ENCODE data around the gene CYP17A1.
"Not testable (repeated sequence)": the region's sequence is repeated elsewhere in the genome, so short reads cannot be mapped to it uniquely, and the experiment has no call there.

The CYP17A1 gene, protein sequence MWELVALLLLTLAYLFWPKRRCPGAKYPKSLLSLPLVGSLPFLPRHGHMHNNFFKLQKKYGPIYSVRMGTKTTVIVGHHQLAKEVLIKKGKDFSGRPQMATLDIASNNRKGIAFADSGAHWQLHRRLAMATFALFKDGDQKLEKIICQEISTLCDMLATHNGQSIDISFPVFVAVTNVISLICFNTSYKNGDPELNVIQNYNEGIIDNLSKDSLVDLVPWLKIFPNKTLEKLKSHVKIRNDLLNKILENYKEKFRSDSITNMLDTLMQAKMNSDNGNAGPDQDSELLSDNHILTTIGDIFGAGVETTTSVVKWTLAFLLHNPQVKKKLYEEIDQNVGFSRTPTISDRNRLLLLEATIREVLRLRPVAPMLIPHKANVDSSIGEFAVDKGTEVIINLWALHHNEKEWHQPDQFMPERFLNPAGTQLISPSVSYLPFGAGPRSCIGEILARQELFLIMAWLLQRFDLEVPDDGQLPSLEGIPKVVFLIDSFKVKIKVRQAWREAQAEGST

DNA sequence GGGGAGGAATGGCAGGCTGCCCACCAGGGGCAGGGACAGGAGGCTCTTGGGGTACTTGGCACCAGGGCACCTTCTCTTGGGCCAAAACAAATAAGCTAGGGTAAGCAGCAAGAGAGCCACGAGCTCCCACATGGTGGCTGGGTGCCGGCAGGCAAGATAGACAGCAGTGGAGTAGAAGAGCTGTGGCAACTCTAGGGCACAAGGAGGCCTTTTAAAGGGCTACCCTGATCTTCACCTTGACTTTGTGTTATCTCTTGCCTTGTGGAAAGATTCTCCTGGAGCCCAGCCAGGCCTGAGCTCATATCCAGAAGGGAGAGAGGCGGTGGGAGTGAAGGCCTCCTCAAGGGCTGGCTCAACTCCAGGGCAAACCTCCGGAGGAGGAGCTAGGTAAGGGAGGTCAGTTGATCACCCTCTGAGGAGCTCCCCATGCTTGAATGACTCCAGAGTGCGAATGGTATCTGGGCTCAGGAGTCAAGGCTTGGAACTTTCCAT lies at the start of gene CYP17A1:
TSS of gene CYP17A1 (minus strand) at position 184 of the 492 bp plus-strand sequence. CDS start at position 132, 52 bp downstream.
- no peak for DNase-seq (ENCODE audit: low spot score)

DNA sequence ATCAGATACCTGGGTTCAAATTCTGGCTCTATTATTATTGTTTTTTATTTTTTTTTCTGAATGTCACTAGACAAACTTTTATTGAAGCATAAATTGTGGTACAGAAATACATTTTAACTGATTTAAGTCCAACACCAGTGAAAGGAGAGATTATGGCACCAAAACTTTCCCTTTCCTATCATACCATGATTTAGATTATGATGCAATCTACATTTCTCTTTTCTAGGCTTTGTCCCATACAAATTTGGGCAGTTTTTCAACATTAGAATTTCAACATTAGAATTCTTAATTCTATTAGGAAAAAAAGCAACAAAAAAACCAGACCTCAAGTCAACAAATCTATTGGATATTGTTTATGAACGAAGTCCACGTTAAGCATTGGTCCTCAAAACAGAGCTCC lies 43.0 kb upstream of the CYP17A1 start:
- DNase-seq (ENCODE audit: low spot score) = no peak

DNA sequence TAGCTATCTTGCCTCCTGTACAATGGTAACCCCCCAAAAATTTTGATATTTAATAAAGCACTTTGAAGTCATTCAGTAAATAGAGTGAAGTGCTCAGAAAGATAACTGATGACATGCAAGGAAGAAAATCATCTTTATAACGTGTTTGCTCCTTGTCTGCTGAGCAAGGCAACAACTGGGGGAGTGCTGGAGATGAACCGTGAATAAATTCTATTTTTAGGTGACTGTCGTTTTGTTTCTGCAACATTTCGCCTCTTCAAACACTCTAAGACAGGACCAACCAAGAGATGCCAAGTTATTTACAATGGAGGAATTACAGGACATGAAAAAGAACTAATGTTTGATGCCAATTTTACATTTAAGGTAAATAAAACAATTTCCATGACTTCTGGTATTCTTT lies 41.4 kb upstream of the CYP17A1 start:
- DNase-seq (ENCODE audit: low spot score) = no peak

DNA sequence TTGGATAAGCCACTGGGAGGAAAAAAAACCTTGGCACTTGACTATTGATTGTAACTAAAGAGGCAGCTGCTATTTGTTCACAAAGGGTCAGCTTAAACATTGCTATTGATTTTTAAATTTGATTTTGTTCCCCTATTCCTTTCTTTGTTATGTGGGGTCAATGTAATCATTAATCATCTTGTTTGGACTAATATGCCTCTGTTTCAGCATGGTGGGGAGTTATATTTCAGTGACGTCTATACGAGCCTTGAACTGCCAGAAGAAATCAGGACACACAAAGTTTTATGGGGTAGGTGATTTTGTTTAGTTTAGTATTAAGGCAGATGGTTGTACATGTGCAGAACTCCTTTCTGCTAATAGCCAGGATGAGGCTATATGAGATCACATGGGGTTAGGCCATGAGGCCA lies 39.5 kb upstream of the CYP17A1 start:
- no peak for DNase-seq (ENCODE audit: low spot score)

DNA sequence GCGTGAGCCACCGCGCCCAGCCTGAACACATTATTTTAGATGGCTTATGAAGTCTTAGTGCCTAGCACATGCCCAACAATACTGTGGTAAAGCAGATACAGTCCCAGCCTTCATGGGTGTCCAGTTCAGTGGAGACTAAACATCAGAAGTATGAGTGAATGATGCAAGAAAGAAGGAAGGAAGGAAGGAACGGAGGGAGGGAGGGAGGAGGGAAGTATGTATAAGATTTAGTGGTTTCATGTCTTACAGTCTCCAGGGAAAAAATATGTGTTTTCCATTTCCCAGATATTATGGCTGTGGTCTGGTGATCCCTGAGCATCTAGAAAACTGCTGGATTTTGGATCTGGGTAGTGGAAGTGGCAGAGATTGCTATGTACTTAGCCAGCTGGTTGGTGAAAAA lies 35.0 kb upstream of the CYP17A1 start:
- DNase-seq (ENCODE audit: low spot score) = no peak

DNA sequence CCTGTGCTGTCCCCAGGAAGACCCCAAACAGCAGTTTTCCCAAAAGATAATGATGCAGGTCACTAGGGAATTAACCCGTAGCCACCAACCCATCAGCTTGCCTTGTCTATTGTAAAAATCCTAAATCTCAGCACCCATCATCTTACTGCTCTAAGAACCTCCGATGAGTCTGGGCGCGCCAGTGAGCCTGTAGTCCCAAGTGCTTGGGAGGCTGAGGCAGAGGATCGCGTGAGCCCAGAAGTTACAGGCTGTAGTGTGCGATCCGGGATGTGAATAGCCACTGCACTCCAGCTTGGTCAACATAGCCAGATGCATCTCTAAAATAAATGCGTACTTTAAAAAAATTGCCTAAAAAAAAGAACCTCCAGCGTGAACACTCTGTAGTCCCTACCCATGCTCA lies 33.0 kb upstream of the CYP17A1 start:
- no peak for DNase-seq (ENCODE audit: low spot score)

DNA sequence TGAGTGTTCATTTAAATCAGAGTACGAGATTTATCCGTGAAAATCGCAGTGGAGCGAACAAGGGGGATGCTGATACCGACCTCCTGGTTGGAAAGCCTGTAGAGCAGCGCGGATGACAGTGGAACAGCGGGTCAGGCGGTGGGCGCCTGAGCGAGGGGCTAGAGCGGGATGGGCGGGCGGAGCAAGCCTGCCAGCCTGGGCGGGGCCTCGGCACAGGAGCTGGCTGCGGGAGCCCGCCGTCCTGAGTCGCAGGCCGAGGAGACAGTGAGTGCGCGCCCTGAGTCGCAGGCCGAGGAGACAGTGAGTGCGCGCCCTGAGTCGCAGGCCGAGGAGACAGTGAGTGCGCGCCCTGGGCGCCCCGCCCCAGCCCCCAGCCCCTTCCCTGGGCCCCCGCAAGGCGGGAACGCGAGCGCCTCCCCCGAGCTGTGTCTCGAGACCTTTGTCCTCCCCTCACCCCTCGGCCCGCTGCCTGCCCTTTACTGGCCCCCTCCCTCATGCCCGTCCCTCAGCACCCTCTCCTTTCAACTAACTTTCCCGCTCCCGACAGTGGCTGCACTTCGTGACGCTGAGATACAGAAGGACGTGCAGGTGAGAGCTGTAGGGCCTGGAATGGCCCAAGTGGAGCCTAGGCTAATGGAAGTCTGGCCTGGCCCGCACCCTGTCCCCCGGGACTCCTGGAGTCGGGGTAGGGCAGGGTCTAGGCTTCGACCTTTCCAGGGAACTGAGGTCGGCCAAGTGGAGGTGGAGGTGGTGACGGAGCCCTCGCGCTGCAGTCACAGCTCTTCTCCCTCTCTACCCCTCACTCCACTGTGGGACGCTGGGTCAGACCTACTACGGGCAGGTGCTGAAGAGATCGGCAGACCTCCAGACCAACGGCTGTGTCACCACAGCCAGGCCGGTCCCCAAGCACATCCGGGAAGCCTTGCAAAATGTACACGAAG lies 32.3 kb upstream of the CYP17A1 start, which contains the start of gene AS3MT:
TSS of gene AS3MT (plus strand) at position 213 of the 941 bp plus-strand sequence. CDS start at position 336, 123 bp downstream.
- DNase-seq (ENCODE audit: low spot score) = no peak

DNA sequence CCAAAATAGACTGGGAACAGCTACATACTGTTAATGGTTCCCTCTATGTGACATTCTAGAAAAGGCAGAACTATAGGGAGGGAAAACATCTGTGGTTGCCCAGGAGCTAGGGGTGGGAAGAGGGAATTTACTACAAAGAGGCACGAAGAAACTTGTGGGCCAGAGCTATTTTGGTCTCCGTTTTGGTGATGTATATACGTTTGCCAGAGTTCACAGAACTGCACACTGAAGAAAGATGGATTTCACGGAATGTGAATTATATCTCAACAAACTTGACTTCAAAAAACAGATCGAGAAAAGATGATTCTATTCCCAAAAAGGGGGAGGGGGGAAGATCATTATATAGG lies 31.7 kb upstream of the CYP17A1 start:
- DNase-seq (ENCODE audit: low spot score) = no peak

DNA sequence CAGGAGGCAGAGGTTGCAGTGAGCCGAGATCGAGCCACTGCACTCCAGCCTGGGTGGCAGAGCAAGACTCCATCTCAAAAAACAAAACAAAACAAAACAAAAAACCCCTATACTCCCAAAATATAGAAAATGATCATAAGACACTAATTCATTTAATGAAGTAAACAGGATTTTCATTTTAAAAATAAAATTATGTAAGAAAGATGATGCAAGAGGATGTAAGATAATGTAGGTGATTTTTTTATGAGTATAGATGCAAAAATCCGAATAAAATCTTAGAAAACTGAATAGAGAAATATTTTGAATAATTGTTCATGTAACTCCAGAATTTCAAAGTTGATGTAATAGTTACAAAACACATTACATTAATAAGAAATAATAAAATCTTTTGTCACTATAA lies 28.4 kb upstream of the CYP17A1 start:
- DNase-seq (ENCODE audit: low spot score) = no peak

DNA sequence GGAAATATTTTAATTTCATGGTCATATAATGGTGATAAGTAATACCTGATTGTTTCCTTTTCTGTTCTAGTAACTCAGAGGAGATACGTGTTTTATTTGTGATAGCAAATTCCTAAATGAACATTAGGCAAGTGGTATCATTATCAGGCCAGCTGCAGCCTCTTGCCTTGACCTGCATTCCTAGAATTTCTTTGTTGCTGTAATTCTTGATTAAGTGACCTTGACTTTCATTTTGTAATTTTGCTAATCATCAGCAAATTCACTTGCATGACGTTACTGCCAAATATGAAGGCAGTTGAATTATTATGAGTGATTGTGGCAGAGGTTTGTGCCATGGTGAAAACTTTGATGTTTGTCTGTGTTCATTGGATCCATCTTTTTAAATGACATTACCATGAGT lies 26.4 kb upstream of the CYP17A1 start:
- DNase-seq (ENCODE audit: low spot score) = no peak

DNA sequence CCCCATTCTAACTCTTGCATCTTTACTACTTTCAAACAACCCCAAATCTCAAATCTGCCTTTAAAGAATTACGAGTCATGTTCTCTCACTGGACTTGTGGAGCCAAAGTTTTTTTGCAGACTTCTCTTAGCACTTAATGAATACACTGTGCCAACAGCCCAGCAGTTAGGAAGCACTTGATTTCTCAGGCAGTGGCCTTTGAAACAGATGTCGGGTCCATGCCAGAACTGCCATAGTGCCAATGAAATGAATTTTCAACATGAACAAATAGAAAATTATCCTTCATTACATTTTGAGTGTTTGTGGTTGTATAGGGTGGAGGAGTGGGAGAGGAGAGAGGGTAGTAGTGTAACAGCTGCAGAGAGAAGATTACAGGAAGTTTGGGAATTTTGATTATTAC lies 22.7 kb upstream of the CYP17A1 start:
- DNase-seq (ENCODE audit: low spot score) = no peak

DNA sequence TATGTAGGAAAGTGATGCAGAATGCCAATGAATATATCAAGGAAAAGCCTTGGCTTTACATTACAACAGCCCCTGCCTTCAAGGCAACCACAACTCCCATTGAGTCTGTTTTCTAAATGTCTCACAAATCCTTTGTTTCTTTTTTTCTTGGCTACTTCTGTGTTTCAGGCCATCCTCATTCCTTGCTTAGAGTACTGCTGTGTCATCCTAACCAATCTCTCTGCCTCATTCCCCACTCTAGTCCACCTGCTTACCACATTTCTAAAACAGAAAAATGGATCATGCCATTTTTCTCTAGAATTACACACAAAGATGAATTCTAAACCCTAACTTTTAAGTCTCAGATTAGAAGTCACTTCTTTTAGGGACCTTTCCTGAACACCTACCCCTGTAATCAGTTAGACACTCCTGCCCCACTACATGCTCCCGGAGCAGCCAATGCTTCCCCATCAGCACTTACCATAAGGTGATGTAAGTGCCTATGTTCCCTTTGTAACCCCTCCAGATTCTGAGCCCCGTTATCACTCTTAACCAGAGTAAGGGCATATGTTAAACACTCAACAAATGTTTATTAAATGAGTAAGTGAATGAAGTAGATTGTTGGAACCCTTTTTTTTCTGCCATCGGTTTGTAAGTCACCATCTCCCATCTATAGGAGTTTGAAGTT lies 19.7 kb upstream of the CYP17A1 start:
- no peak for DNase-seq (ENCODE audit: low spot score)

DNA sequence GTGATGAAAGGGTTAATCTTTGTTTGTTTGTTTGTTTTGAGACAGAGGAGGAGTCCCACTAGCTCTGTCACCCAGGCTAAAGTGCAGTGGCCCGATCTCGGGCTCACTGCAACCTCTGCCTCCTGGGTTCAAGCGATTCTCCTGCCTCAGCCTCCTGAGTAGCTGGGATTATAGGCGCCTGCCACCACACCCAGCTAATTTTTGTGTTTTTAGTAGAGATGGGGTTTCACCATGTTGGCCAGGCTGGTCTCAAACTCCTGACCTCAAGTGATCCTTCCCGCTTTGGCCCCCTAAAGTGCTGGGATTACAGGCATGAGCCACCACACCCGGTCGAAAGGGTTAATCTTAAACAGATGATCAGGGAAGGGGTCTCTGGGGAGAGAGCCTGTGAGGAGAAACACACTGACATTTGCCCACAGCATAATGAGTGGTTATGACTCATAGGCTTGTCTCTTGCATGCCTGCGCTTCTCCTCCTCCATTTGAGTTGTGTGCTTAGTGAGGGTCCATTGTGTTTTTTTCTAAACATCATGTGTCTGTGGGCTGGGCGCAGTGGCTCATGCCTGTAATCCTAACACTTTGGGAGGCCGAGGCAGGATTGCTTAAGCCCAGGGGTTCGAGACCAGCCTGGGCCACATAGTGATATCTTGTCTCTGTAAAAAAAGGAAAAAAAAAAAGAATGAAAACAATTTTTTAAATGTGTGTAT lies 18.7 kb upstream of the CYP17A1 start:
- DNase-seq (ENCODE audit: low spot score) = not testable (repeated sequence)

DNA sequence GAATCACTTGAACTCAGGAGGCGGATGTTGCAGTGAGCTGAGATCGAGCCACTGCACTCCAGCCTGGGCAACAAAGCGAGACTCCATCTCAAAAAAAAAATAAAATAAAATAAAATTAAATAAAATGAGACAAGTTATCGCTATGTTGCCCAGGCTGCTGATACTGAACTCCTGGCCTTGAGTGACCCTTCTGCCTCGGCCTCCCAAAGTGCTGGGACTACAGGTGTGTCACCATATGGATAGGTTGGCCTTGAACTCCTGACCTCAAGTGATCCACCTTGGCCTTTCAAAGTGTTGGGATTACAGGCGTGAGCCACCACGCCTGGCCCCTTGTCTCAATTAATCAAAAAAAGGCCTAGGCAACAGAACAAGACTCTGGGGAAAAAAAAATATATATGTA lies 16.0 kb upstream of the CYP17A1 start:
- DNase-seq (ENCODE audit: low spot score) = not testable (repeated sequence)

DNA sequence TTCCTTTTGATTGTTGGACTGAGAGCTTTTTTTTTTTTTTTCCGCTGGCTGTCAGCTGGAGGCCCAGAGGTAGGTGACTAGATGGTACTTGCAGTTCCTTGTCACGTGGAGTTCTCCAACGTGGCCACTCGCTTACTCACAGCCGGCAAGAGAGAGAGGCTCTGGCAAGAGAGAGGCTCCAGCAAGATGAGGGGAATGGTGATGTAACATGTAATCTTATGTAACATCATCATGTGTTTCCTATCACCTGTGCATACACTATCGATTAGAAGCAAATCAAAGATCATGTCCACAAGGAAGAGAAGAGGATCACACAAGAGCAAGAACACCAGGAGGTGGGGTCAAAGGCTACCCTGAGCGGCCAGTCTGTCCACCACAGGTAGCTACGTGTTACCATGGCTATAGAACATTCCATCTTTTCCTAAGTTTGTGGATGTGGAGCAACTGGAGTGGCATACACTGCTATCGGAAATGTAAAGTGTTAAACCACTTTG lies 12.9 kb upstream of the CYP17A1 start:
- no peak for DNase-seq (ENCODE audit: low spot score)

DNA sequence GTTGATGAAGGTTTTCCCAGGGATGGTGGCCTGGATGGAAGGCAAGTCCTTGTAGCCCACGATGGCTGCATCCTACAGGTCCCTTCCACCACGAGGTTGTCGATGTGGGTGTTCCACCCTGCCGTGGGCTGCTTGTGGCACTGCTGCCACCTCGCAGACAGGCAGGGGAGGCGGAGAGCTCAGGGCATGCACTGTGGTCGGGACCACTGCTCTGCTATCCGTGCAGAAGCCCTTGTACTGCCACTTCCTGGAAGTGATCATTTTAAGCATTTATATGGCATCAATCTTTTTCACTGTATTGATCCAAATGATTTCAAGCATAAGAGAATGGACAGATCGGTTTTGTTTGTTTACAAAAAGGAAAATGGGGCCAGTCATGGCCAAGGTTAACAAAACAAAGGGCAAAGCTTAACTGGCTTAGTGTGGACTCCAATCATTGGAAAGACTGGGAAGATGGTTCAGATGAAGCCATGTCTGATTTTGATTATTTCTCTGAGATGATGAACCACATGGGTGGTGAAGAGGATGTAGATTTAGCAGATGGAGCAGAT lies 8.2 kb upstream of the CYP17A1 start:
- no peak for DNase-seq (ENCODE audit: low spot score)

DNA sequence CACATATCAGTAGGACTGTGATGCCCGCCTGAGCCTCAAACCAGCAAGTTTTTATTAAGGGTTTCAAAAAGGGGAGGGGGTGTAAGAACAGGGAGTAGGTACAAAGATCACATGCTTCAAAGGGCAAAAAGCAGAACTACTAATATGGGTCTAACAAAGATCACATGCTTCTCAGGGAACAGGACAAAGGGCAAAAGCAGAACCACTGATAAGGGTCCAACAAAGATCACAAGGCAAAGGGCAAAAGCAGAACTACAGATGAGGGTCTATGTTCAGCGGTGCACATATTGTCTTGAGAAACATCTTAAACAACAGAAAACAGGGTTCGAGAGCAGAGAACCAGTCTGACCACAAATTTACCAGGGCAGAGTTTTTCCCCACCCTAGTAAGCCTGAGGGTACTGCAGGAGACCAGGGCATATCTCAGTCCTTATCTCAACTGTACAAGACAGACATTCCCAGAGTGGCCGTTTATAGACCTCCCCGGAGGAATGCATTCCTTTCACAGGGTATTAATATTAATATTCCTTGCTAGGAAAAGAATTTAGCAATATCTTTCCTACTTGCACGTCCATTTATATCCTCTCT lies 7.1 kb upstream of the CYP17A1 start:
- not testable (repeated sequence) for DNase-seq (ENCODE audit: low spot score)

DNA sequence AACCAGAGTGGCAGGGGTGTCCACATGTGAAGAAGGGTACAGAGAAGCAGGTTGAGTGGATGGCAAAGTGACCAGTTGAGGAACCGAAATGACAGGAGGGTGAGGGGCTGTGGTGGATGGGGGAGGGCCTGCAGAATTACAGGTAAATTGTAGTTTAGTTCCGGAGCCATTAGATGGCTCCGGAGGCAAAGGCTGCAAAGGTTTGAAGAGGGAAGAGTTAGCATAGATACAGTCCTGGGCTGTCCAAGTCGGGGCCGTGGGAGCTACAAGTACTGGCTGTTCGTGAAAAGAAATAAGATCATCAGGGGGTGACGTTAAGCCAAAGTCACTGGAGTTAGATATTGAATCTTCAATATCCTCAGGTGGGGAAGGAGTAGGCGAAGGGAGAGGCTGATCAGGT lies 5.9 kb upstream of the CYP17A1 start:
- not testable (repeated sequence) for DNase-seq (ENCODE audit: low spot score)

DNA sequence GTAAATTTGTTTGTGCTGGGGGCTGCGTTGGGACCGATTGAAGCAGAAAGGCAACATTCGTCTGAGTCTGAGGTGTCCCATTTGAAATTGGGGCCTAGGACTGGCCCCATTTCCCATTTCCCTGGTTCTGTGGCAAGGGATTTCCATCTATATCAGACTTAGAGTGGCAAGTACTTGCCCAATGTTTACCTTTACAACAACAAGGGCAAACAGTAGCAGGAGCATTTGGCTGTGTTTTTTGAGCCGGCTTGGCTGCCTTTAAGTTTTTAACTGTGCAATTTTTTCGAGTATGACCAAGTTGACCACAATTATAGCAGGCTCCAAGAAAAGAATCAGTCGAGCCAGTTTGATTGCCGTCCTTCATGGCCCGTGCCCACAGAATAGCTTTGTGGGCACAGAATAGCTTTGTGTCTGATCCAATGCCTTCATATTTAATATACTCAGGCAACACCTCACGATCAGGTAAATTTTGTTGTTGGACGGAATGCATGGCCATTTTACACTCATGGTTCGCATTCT lies 4.7 kb upstream of the CYP17A1 start:
- no peak for DNase-seq (ENCODE audit: low spot score)

DNA sequence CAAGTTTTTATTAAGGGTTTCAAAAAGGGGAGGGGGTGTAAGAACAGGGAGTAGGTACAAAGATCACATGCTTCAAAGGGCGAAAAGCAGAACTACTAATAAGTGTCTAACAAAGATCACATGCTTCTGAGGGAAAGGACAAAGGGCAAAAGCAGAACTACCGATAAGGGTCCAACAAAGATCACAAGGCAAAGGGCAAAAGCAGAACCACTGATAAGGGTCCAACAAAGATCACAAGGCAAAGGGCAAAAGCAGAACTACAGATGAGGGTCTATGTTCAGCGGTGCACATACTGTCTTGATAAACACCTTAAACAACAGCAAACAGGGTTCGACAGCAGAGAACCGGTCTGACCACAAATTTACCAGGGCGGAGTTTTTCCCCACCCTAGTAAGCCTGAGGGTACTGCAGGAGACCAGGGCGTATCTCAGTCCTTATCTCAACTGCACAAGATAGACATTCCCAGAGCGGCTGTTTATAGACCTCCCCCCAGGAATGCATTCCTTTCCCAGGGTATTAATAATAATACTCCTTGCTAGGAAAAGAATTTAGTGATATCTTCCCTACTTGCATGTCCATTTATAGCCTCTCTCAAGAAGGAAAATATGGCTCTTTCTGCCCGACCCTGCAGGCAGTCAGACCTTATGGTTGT lies 1.2 kb upstream of the CYP17A1 start:
- not testable (repeated sequence) for DNase-seq (ENCODE audit: low spot score)
